Mesenchymal stem cell (in vitro differentiated cells and primary cell): ENCODE data around the gene MRPS23.
A peak's percentile ranks its signal among the peaks of the same experiment; 100 is the strongest.

ENCODE experiments used
- DNase-seq: peaks from one replicate; pipeline ENCODE4 v3.0.0-alpha.2; 2013
- H2AFZ ChIP-seq: one replicate; pipeline ENCODE4 v1.6.1; 2013; ENCODE audit warnings: low read depth, mild to moderate bottlenecking, control low read depth, inconsistent platforms, low read length, moderate library complexity
- H2AK5ac ChIP-seq: 2 replicates; pipeline ENCODE4 v1.6.1; 2013; ENCODE audit warnings: low read length, moderate library complexity, mild to moderate bottlenecking, inconsistent platforms; ENCODE audit not compliant: severe bottlenecking
- H2BK120ac ChIP-seq: one replicate; pipeline ENCODE4 v1.6.1; 2013; ENCODE audit warnings: low read depth, mild to moderate bottlenecking, inconsistent platforms, low read length, moderate library complexity
- H2BK12ac ChIP-seq, 2 experiments: one replicate each; pipeline ENCODE4 v1.6.1; 2013; ENCODE audit warnings: inconsistent platforms in 2 of 2, low read length in 2 of 2, mild to moderate bottlenecking in 2 of 2, moderate library complexity in 2 of 2, control low read depth in 1 of 2
- H2BK15ac ChIP-seq: one replicate; pipeline ENCODE4 v1.6.1; 2013; ENCODE audit warnings: mild to moderate bottlenecking, low read depth, inconsistent platforms; ENCODE audit not compliant: poor library complexity, severe bottlenecking
- H2BK5ac ChIP-seq: 2 replicates; pipeline ENCODE4 v1.6.1; 2013; ENCODE audit warnings: low read depth, mild to moderate bottlenecking, low read length, control low read depth, inconsistent platforms; ENCODE audit not compliant: poor library complexity, severe bottlenecking
- H3K14ac ChIP-seq, 2 experiments: one replicate each; pipeline ENCODE4 v1.6.1; 2013; ENCODE audit warnings: inconsistent platforms in 2 of 2, low read length in 2 of 2, control low read depth in 1 of 2, mild to moderate bottlenecking in 1 of 2, moderate library complexity in 1 of 2
- H3K18ac ChIP-seq, 2 experiments: one replicate each; pipeline ENCODE4 v1.6.1; 2013; ENCODE audit warnings: inconsistent platforms in 2 of 2, low read length in 2 of 2, control low read depth in 1 of 2, low read depth in 1 of 2, mild to moderate bottlenecking in 1 of 2
- H3K23ac ChIP-seq, 2 experiments: one replicate each; pipeline ENCODE4 v1.6.1; 2013; ENCODE audit warnings: inconsistent platforms in 2 of 2, low read length in 2 of 2, mild to moderate bottlenecking in 2 of 2, moderate library complexity in 2 of 2, control low read depth in 1 of 2
- H3K27ac ChIP-seq: 2 replicates; pipeline ENCODE4 v1.5.1; 2013; ENCODE audit warnings: mild to moderate bottlenecking, moderate library complexity, low read length, control low read depth, inconsistent platforms; ENCODE audit not compliant: poor library complexity, severe bottlenecking
- H3K27me3 ChIP-seq, 2 experiments: 2 replicates each; pipeline versions ENCODE4 v1.6.1 to v1.7.0; 2013; ENCODE audit warnings: low read length in 2 of 2, mild to moderate bottlenecking in 2 of 2, moderate library complexity in 2 of 2, control low read depth in 1 of 2, inconsistent platforms in 1 of 2; ENCODE audit not compliant: control insufficient read depth in 1 of 2, insufficient read depth in 1 of 2
- H3K36me3 ChIP-seq, 2 experiments: 2 replicates each; pipeline versions ENCODE4 v1.6.1 to v1.7.0; 2013; ENCODE audit warnings: low read length in 2 of 2, control low read depth in 1 of 2, inconsistent platforms in 1 of 2, low read depth in 1 of 2, mild to moderate bottlenecking in 1 of 2; ENCODE audit not compliant: insufficient read depth in 2 of 2, control insufficient read depth in 1 of 2
- H3K4ac ChIP-seq, 2 experiments: one replicate each; pipeline ENCODE4 v1.6.1; 2013; ENCODE audit warnings: inconsistent platforms in 2 of 2, low read length in 2 of 2, mild to moderate bottlenecking in 2 of 2, moderate library complexity in 2 of 2, control low read depth in 1 of 2, low read depth in 1 of 2
- H3K4me1 ChIP-seq: 2 replicates; pipeline ENCODE4 v1.6.1; 2013; ENCODE audit warnings: low read depth, low read length, control low read depth; ENCODE audit not compliant: control insufficient read depth, insufficient read depth
- H3K4me2 ChIP-seq: 2 replicates; pipeline ENCODE4 v1.6.1; 2013; ENCODE audit warnings: low read length, mild to moderate bottlenecking, inconsistent platforms; ENCODE audit not compliant: poor library complexity, severe bottlenecking
- H3K4me3 ChIP-seq, 2 experiments: 2 replicates each; pipeline versions ENCODE4 v1.5.1 to v1.7.0; 2013; ENCODE audit warnings: low read length in 2 of 2, mild to moderate bottlenecking in 2 of 2, control low read depth in 1 of 2, low read depth in 1 of 2; ENCODE audit not compliant: insufficient read depth in 1 of 2
- H3K79me1 ChIP-seq: replicated peaks from 2 replicates; pipeline ENCODE4 v1.6.1; 2013; ENCODE audit warnings: mild to moderate bottlenecking, control low read depth, low read length, inconsistent platforms; ENCODE audit not compliant: poor library complexity, severe bottlenecking
- H3K9ac ChIP-seq: 2 replicates; pipeline ENCODE4 v1.7.0; 2013; ENCODE audit warnings: mild to moderate bottlenecking, low read length, moderate library complexity
- H3K9me3 ChIP-seq: 2 replicates; pipeline ENCODE4 v1.7.0; 2013; ENCODE audit warnings: mild to moderate bottlenecking, low read length; ENCODE audit not compliant: control insufficient read depth
- H4K8ac ChIP-seq: one replicate; pipeline ENCODE4 v1.6.1; 2013; ENCODE audit warnings: inconsistent platforms, mild to moderate bottlenecking, low read length, moderate library complexity
- H4K91ac ChIP-seq: one replicate; pipeline ENCODE4 v1.6.1; 2013; ENCODE audit warnings: mild to moderate bottlenecking, low read length, inconsistent platforms
- WGBS: methylation state at CpG from one replicate; pipeline ENCODE4 v1.1.7; 2013; ENCODE audit warnings: mixed read lengths; 5-methylcytosine and 5-hydroxymethylcytosine counted together

The MRPS23 gene

DNA sequence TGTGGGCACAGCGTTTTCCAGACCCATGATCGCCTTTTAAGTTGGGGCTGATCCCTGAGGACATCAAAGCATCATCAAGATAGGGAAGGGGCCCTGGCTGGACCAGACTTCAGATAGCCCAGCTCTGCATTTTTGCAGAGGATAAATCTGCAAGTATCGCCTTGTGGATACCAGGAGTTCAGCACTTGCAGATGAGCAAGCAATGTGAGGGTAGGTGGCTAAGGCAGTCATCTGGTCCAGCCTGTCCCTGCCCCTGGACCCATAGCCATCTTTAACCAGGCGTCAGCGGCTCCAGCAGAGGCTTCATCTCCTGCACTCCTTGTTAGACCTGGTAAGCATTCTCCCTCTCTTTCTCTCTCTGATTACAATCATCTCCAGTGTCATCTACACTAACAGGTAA lies 9.0 kb upstream of the MRPS23 start:
- Histone ChIP-seq H3K14ac (peak overlapping the region in 1 of 2 experiments; percentile 58), H3K4me1 (peaks cover 32% of the 10 kb centered on the region), H3K27ac (no peak overlapping the region), H3K18ac (no peak overlapping the region), H2BK5ac (no peak overlapping the region), H3K4me3 (no peak overlapping the region), H2AFZ (no peak overlapping the region), H3K27me3 (no peaks in the 10 kb centered on the region), H3K23ac (no peak overlapping the region), H2BK120ac (no peak overlapping the region), H3K4me2 (no peak overlapping the region), H3K4ac (peak overlapping the region in 1 of 2 experiments; percentile 5), H3K79me1 (peaks cover 1% of the 10 kb centered on the region), H2AK5ac (peak overlapping the region; percentile 76), H3K9me3 (no peaks in the 10 kb centered on the region), H3K36me3 (peaks cover 0 to 3% of the 10 kb centered on the region in 2 experiments), H3K9ac (no peak overlapping the region), H4K91ac (no peak overlapping the region), H4K8ac (no peak overlapping the region), H2BK15ac (no peak overlapping the region), H2BK12ac (no peak overlapping the region)
- no peak for DNase-seq
- 87% methylated on average over 5 of the region's 5 CpGs for WGBS

GRCh38 chr17:57856792-57857620 lies 7.2 kb upstream of the MRPS23 start:
- no peaks in the 10 kb centered on the region for H3K79me1 ChIP-seq

DNA sequence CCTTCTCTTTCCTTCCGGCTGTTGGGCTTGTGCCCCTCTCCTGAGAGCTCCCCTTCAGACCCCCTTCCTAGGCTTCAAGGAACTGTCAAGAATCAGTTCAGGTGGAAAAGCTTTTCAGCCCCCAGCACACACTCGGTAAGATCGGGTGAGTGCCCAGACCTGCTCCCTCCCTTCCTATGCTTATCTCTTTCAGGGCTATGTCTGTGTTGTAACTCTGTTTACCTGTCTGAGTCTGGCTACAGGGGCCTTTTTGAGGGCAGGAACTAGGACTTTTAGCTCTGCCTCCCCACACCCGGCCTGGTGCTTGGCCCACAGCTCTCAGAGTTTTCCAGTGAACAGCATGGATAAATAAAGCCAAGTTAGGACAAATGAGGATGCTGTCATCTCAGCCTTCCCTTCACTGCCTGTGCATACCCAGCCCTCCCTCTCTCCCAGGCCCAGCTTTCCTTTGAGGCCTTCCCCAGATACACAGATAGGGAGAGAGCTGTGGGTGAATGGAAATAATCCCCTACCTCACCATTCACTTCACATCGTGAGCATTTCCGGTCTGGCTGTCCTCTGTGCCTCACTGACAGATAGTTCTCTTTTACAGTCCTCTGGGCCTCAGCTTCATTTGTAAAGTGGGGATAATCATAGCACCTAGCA lies 5.7 kb upstream of the MRPS23 start:
- no peak overlapping the region for H4K8ac ChIP-seq
- no peak overlapping the region for H2AK5ac ChIP-seq
- no peak overlapping the region for H3K4ac ChIP-seq
- H2BK5ac ChIP-seq = no peak overlapping the region
- H3K36me3 ChIP-seq = no peaks in the 10 kb centered on the region
- H3K27me3 ChIP-seq = no peaks in the 10 kb centered on the region
- no peak overlapping the region for H2BK120ac ChIP-seq
- WGBS = 62% methylated on average over 3 of the region's 6 CpGs
- peak overlapping the region in 1 of 2 experiments; percentile 43 for H2BK12ac ChIP-seq
- H3K18ac ChIP-seq = no peak overlapping the region
- no peak overlapping the region for H3K9ac ChIP-seq
- DNase-seq = no peak
- H2BK15ac ChIP-seq = no peak overlapping the region
- no peak overlapping the region for H3K4me3 ChIP-seq
- no peak overlapping the region for H4K91ac ChIP-seq
- no peak overlapping the region for H3K14ac ChIP-seq
- H3K27ac ChIP-seq = no peak overlapping the region
- peaks cover 10% of the 10 kb centered on the region for H3K4me1 ChIP-seq
- H2AFZ ChIP-seq = no peak overlapping the region
- no peak overlapping the region for H3K23ac ChIP-seq
- H3K4me2 ChIP-seq = no peak overlapping the region
- H3K79me1 ChIP-seq = no peaks in the 10 kb centered on the region
- no peaks in the 10 kb centered on the region for H3K9me3 ChIP-seq

More at GRCh38 chr17:57856792-57857620, 7.2 kb upstream of the MRPS23 start:
- no peak overlapping the region for H2BK12ac ChIP-seq
- no peak overlapping the region for H3K4me3 ChIP-seq
- H3K23ac ChIP-seq = no peak overlapping the region
- WGBS = 92% methylated on average over 10 of the region's 10 CpGs
- peaks cover 19% of the 10 kb centered on the region for H3K4me1 ChIP-seq
- no peak overlapping the region for H2BK15ac ChIP-seq
- no peak overlapping the region for H2BK120ac ChIP-seq
- no peaks in the 10 kb centered on the region for H3K36me3 ChIP-seq
- no peak for DNase-seq
- H3K27me3 ChIP-seq = no peaks in the 10 kb centered on the region
- no peak overlapping the region for H3K14ac ChIP-seq
- no peak overlapping the region for H2BK5ac ChIP-seq
- H2AK5ac ChIP-seq = peak overlapping the region; percentile 10
- H4K91ac ChIP-seq = no peak overlapping the region
- H3K18ac ChIP-seq = no peak overlapping the region
- H2AFZ ChIP-seq = no peak overlapping the region
- no peak overlapping the region for H3K4ac ChIP-seq
- H3K27ac ChIP-seq = no peak overlapping the region
- no peak overlapping the region for H4K8ac ChIP-seq
- H3K4me2 ChIP-seq = no peak overlapping the region
- no peaks in the 10 kb centered on the region for H3K9me3 ChIP-seq
- no peak overlapping the region for H3K9ac ChIP-seq

- Histone ChIP-seq H3K79me1 (peaks cover 7% of the 10 kb centered on the region), H3K4me1 (peaks cover 10% of the 10 kb centered on the region), H2AK5ac (no peak overlapping the region), H3K18ac (no peak overlapping the region), H3K4ac (no peak overlapping the region), H3K4me3 (no peak overlapping the region), H3K27me3 (no peaks in the 10 kb centered on the region), H3K9me3 (no peaks in the 10 kb centered on the region), H2BK120ac (no peak overlapping the region), H3K27ac (no peak overlapping the region), H2BK15ac (peak overlapping the region; percentile 36), H3K14ac (no peak overlapping the region), H3K9ac (no peak overlapping the region), H4K91ac (peak overlapping the region; percentile 62), H2AFZ (no peak overlapping the region), H3K23ac (no peak overlapping the region), H2BK12ac (no peak overlapping the region), H3K4me2 (no peak overlapping the region), H3K36me3 (no peaks in the 10 kb centered on the region), H4K8ac (no peak overlapping the region), H2BK5ac (no peak overlapping the region)
- no peak for DNase-seq
- WGBS = 91% methylated on average over 8 of the region's 8 CpGs
Observed at GRCh38 chr17:57853695-57854094, 3.9 kb upstream of the MRPS23 start.
